Measurements from ENCODE around the gene DGKQ. TPM values are rescaled to one million over a fixed set of nuclear protein-coding genes. Genes with fewer than 3 reads are reported as not detected.

DGKQ gene
- total and polyA plus RNA-seq, 2 of the 13 experiments (the other 11 are each of a cell fraction or from before 2014, with no cell fraction given), result 4.5 to 7.2 TPM

- TF ChIP-seq AHDC1 (CRISPR knock-in tag; IDR thresholded peaks at IDR 0.05; ENCODE audit: borderline replicate concordance), result 0 out of 2 replicates have a peak, but pooled peaks have one; percentile 43
- no peak for TF ChIP-seq ISL2 (CRISPR knock-in tag; IDR thresholded peaks at IDR 0.05)
- no peak for TF ChIP-seq GZF1 (CRISPR knock-in tag; IDR thresholded peaks at IDR 0.05)
- no peak; the same call in 1 of the 2 replicates for TF ChIP-seq ZNF160 (CRISPR knock-in tag; IDR thresholded peaks at IDR 0.05)
- peak; percentile 78 for TF ChIP-seq TAF15 (IDR thresholded peaks at IDR 0.05; ENCODE audit: low read depth, low read length, poor library complexity, severe bottlenecking)
- TF ChIP-seq ZNF280D (CRISPR knock-in tag; IDR thresholded peaks at IDR 0.05), result no peak
- TF ChIP-seq EHMT2 (IDR thresholded peaks at IDR 0.05; ENCODE audit: borderline replicate concordance, low read depth, low read length), result no peak
- no peak for TF ChIP-seq ZNF282 (IDR thresholded peaks at IDR 0.05; ENCODE audit: partially characterized antibody)
- TF ChIP-seq ZSCAN22 (CRISPR knock-in tag; IDR thresholded peaks at IDR 0.05), result 0 out of 2 replicates have a peak, but pooled peaks have one; percentile 39
- peak; percentile 75 for TF ChIP-seq ZNF687 (CRISPR knock-in tag; IDR thresholded peaks at IDR 0.05)
These were observed 13.7 kb upstream of the DGKQ start, which contains the start of gene IDUA (continued) for GRCh38 chr4:986879-987623.
